K562 (cell line): ENCODE results near the gene ENG. TPM values are rescaled to one million over a fixed set of nuclear protein-coding genes. Genes with fewer than 3 reads are reported as not detected.

Experiments
- BRF2 ChIP-seq: IDR thresholded peaks from 3 replicates; pipeline ENCODE4 v1.6.1; 2011; ENCODE audit warnings: borderline replicate concordance, mild to moderate bottlenecking; ENCODE audit not compliant: insufficient read length, insufficient read depth
- COPS2 ChIP-seq: fragments of 450-650 bp; conservative IDR thresholded peaks from 2 replicates; pipeline ENCODE4 v1.6.1; 2016; ENCODE audit warnings: mild to moderate bottlenecking, moderate library complexity
- DPF2 ChIP-seq: fragments of 450-650 bp; IDR thresholded peaks from 2 replicates; pipeline ENCODE4 v1.6.1; 2016
- EP300 ChIP-seq: IDR thresholded peaks from 2 replicates; pipeline ENCODE4 v1.6.1; 2012; ENCODE audit warnings: low read length, improper control_type of control experiment
- ETS1 ChIP-seq: conservative IDR thresholded peaks from 2 replicates; pipeline ENCODE4 v1.6.1; 2011; ENCODE audit warnings: low read depth, mild to moderate bottlenecking, low read length; ENCODE audit not compliant: control insufficient read depth
- GATAD2A ChIP-seq: fragments of 450-650 bp; IDR thresholded peaks from 2 replicates; pipeline ENCODE4 v1.6.1; 2017
- HCFC1 ChIP-seq: IDR thresholded peaks from 2 replicates; pipeline ENCODE4 v1.6.1; 2012; ENCODE audit warnings: low read depth, low read length, improper control_type of control experiment
- HDAC1 ChIP-seq, 2 experiments: fragments of 450-650 bp; IDR thresholded peaks; 2 replicates each; pipeline ENCODE4 v1.6.1; 2016 to 2017; ENCODE audit warnings: inconsistent platforms in 1 of 2, mild to moderate bottlenecking in 1 of 2, moderate library complexity in 1 of 2
- HDAC2 ChIP-seq: fragments of 450-650 bp; IDR thresholded peaks from 2 replicates; pipeline ENCODE4 v1.6.1; 2016; ENCODE audit warnings: mild to moderate bottlenecking
- HDGF ChIP-seq: fragments of 450-650 bp; IDR thresholded peaks from 2 replicates; pipeline ENCODE4 v1.6.1; 2016
- LCOR ChIP-seq: sonication (generic); formaldehyde crosslinking; IDR thresholded peaks from 2 replicates; pipeline ENCODE4 v1.8.0; 2022; ENCODE audit warnings: mild to moderate bottlenecking, missing genetic modification reagents
- NELFE ChIP-seq: IDR thresholded peaks from 2 replicates; pipeline ENCODE4 v1.6.1; 2011; ENCODE audit warnings: mild to moderate bottlenecking; ENCODE audit not compliant: insufficient read depth, insufficient read length
- NFIX ChIP-seq: fragments of 250-450 bp; sonication (Bioruptor Pico); IDR thresholded peaks from 2 replicates; pipeline ENCODE4 v1.4.0; 2020; ENCODE audit warnings: low read depth, mild to moderate bottlenecking, moderate library complexity
- NRF1 ChIP-seq, 2 experiments: fragments of 450-650 bp; IDR thresholded peaks in 1 of 2; conservative IDR thresholded peaks in 1 of 2; 2 replicates each; pipeline ENCODE4 v1.6.1; 2014; ENCODE audit warnings: mild to moderate bottlenecking in 2 of 2
- POLR2AphosphoS2 ChIP-seq: IDR thresholded peaks from 2 replicates; pipeline ENCODE4 v1.6.1; 2012; ENCODE audit warnings: low read length, improper control_type of control experiment
- RBBP5 ChIP-seq: fragments of 200-600 bp; sonication (generic); IDR thresholded peaks from 2 replicates; pipeline ENCODE4 v1.6.1; 2012; ENCODE audit warnings: borderline replicate concordance, mild to moderate bottlenecking, low read length, control low read depth, inconsistent platforms; ENCODE audit not compliant: insufficient read depth, poor library complexity, severe bottlenecking
- RERE ChIP-seq: sonication (generic); formaldehyde crosslinking; IDR thresholded peaks from 2 replicates; pipeline ENCODE4 v1.8.0; 2023; ENCODE audit warnings: missing genetic modification reagents, mild to moderate bottlenecking, borderline replicate concordance
- SIRT6 ChIP-seq: IDR thresholded peaks from one replicate; pipeline ENCODE4 v1.6.1; 2012; ENCODE audit warnings: low read depth, mild to moderate bottlenecking, control low read depth, inconsistent platforms, low read length, moderate library complexity
- SMAD4 ChIP-seq: fragments of 250-450 bp; sonication (Bioruptor Pico); conservative IDR thresholded peaks from 2 replicates; pipeline ENCODE4 v1.8.0; 2021; ENCODE audit warnings: inconsistent platforms, mild to moderate bottlenecking, moderate library complexity
- SRF ChIP-seq, 2 experiments: fragments of 250-450, 450-650 bp in 1 of 2; sonication (Bioruptor Pico) in 1 of 2; sonication (generic) in 1 of 2; formaldehyde crosslinking; IDR thresholded peaks; 2 replicates each; pipeline versions ENCODE4 v1.5.0 to v1.5.1; 2020 to 2022; ENCODE audit warnings: mild to moderate bottlenecking in 1 of 2, missing genetic modification reagents in 1 of 2
- SRSF9 ChIP-seq: fragments of 200-400 bp; formaldehyde crosslinking; IDR thresholded peaks from 2 replicates; pipeline ENCODE4 v1.6.1; 2017; ENCODE audit warnings: low read depth, low read length, borderline replicate concordance
- ZKSCAN8 ChIP-seq: fragments of 200-800 bp; sonication (Bioruptor generic); IDR thresholded peaks from 2 replicates; pipeline ENCODE4 v1.6.1; 2016; ENCODE audit warnings: missing genetic modification characterization, missing compliant biosample characterization
- ZNF12 ChIP-seq: sonication (generic); formaldehyde crosslinking; IDR thresholded peaks from 2 replicates; pipeline ENCODE4 v1.4.0; 2020; ENCODE audit warnings: mild to moderate bottlenecking, missing genetic modification reagents
- ZNF764 ChIP-seq: fragments of 250-450 bp; sonication (Bioruptor Pico); IDR thresholded peaks from 2 replicates; pipeline ENCODE4 v1.4.0; 2020; ENCODE audit warnings: low read depth, mild to moderate bottlenecking, moderate library complexity
- polyA plus RNA-seq, 8 experiments: library from polyadenylated mRNA; depleted of rRNA in 4 of 8; stranded (reverse) in 5 of 8; unstranded in 3 of 8; fragments of >200 nt; fragmentation: Nextera tagmentation in 2 of 8; fragmentation: Illumina TruSeq in 1 of 8; extraction: Ambion mirVana in 2 of 8; extraction: Trizol in 1 of 8; gene quantifications; 2 replicates each; pipeline versions ENCODE4 v1.2.1 to v1.2.3, GENCODE V29; 2011 to 2014; ENCODE audit warnings: inconsistent platforms in 1 of 8, missing spikeins in 1 of 8
- total RNA-seq, 7 experiments: library from RNA; depleted of rRNA in 6 of 7; stranded (reverse); fragments of >200 nt in 6 of 7; fragmentation: Illumina TruSeq in 2 of 7; extraction: Trizol in 2 of 7; gene quantifications; 2 replicates each; pipeline versions ENCODE4 v1.2.1 to v1.2.3, GENCODE V29; 2011 to 2021; ENCODE audit warnings: low replicate concordance in 1 of 7

ENG gene
- total and polyA plus RNA-seq, 9 of the 15 experiments (the other 6 are each of a cell fraction or from before 2014, with no cell fraction given), result 0.04 to 0.40 (median 0.14) TPM; not detected in 1

- TF ChIP-seq HDAC1 (IDR thresholded peaks at IDR 0.05), result peak in 1 of 2 experiments; percentile 46; a peak in 1 of 4 replicates
- no peak for TF ChIP-seq SRF (CRISPR knock-in tag; IDR thresholded peaks at IDR 0.05)
- TF ChIP-seq LCOR (CRISPR knock-in tag), result no peak
- no peak for TF ChIP-seq BRF2
- no peak for TF ChIP-seq HDGF
- TF ChIP-seq RBBP5, result no peak
- TF ChIP-seq SIRT6, result no peak
- no peak for TF ChIP-seq ZKSCAN8
- TF ChIP-seq SRSF9, result no peak
- 0 out of 2 replicates have a peak, but pooled peaks have one; percentile 43 for TF ChIP-seq HDAC2
- TF ChIP-seq NELFE, result no peak
- TF ChIP-seq ZNF764, result no peak
- TF ChIP-seq COPS2, result no peak
- no peak for TF ChIP-seq GATAD2A
- TF ChIP-seq ZNF12 (CRISPR knock-in tag), result no peak
- no peak for TF ChIP-seq POLR2AphosphoS2
- no peak for TF ChIP-seq NFIX (CRISPR knock-in tag)
- no peak for TF ChIP-seq ETS1
- no peak for TF ChIP-seq SMAD4 (CRISPR knock-in tag)
- TF ChIP-seq HCFC1, result no peak
- no peak for TF ChIP-seq EP300
- no peak for TF ChIP-seq NRF1 (conservative IDR thresholded peaks at IDR 0.05 in 1 of 2, IDR thresholded peaks at IDR 0.05 in 1 of 2)
- TF ChIP-seq DPF2, result no peak
- TF ChIP-seq RERE, result 0 out of 2 replicates have a peak, but pooled peaks have one; percentile 32
Measured at GRCh38 chr9:127860779-127861178, 6.3 kb upstream of the ENG start (continued).
